Thoracic aorta (tissue), 2 donors: ENCODE results near the gene OR52K1. TPM values are rescaled to one million over a fixed set of nuclear protein-coding genes. Genes with fewer than 3 reads are reported as not detected.
"Not testable (repeated sequence)": the region's sequence is repeated elsewhere in the genome, so short reads cannot be mapped to it uniquely, and the experiment has no call there.

Experiments
- ATAC-seq: fragments of 150-250 bp; one replicate; pipeline ENCODE4 v1.8.0; 2017; ENCODE audit warnings: low read depth; ENCODE audit not compliant: insufficient number of reproducible peaks, low FRiP score
- DNase-seq: peaks from one replicate; pipeline ENCODE4 v3.0.0-alpha.2; 2020; ENCODE audit warnings: low spot score
- H3K27ac ChIP-seq, 2 donors: fragments of 200-600 bp; sonication (generic); 1 replicate in 1 of 2; 2 replicates in 1 of 2; pipeline ENCODE4 v1.5.1; 2016; ENCODE audit warnings: mild to moderate bottlenecking in 2 of 2, moderate library complexity in 2 of 2
- H3K27me3 ChIP-seq: fragments of 200-600 bp; sonication (generic); replicated peaks from 2 replicates; pipeline ENCODE4 v1.6.0; 2016; ENCODE audit warnings: mild to moderate bottlenecking; ENCODE audit not compliant: insufficient read depth
- H3K36me3 ChIP-seq: fragments of 200-600 bp; sonication (generic); one replicate; pipeline ENCODE4 v1.5.1; 2016
- H3K4me1 ChIP-seq, 2 donors: fragments of 200-600 bp; sonication (generic); 1 replicate in 1 of 2; 2 replicates in 1 of 2; pipeline versions ENCODE4 v1.5.1 to v1.6.0; 2016; ENCODE audit warnings: low read depth in 2 of 2, mild to moderate bottlenecking in 1 of 2; ENCODE audit not compliant: control insufficient read depth in 1 of 2
- H3K4me3 ChIP-seq: fragments of 200-600 bp; sonication (generic); 2 replicates; pipeline ENCODE4 v1.5.1; 2016; ENCODE audit warnings: mild to moderate bottlenecking
- H3K9me3 ChIP-seq: fragments of 200-600 bp; sonication (generic); 2 replicates; pipeline ENCODE4 v1.5.1; 2016
- CTCF ChIP-seq: fragments of 200-600 bp; sonication (generic); IDR thresholded peaks from one replicate; pipeline ENCODE4 v1.5.1; 2019; ENCODE audit warnings: antibody characterized with exemption
- total RNA-seq, 2 donors: library from RNA; depleted of rRNA; stranded (reverse); fragments of >200 nt; gene quantifications; one replicate each; pipeline versions ENCODE4 v1.1.0 to v1.2.3, GENCODE V29; 2016

The OR52K1 gene
- total RNA-seq, 2 donors from 2014 or later: not detected

- no peak for ATAC-seq
- H3K27me3 ChIP-seq: no peaks in the 10 kb centered on the region
These were observed 40.3 kb downstream of the OR52K1 start for GRCh38 chr11:4522752-4523151.

GRCh38 chr11:4523666-4524065, 41.2 kb downstream of the OR52K1 start:
- Histone ChIP-seq H3K9me3 (no peaks in the 10 kb centered on the region), H3K27me3 (no peaks in the 10 kb centered on the region), H3K27ac (no peak overlapping the region), H3K36me3 (no peaks in the 10 kb centered on the region), H3K4me3 (no peak overlapping the region), H3K4me1 (no peaks in the 10 kb centered on the region)
- TF ChIP-seq CTCF: no peak
- DNase-seq (no peak), ATAC-seq (no peak)

More at GRCh38 chr11:4522752-4523151, 40.3 kb downstream of the OR52K1 start:
- Histone ChIP-seq H3K36me3 (no peaks in the 10 kb centered on the region), H3K4me1 (no peaks in the 10 kb centered on the region), H3K9me3 (no peaks in the 10 kb centered on the region), H3K4me3 (no peak overlapping the region), H3K27ac (no peak overlapping the region)
- no peak for TF ChIP-seq CTCF
- DNase-seq: no peak

- DNase-seq (no peak), ATAC-seq (no peak)
- Histone ChIP-seq H3K36me3 (no peaks in the 10 kb centered on the region), H3K27me3 (no peaks in the 10 kb centered on the region), H3K9me3 (no peaks in the 10 kb centered on the region), H3K4me3 (no peak overlapping the region), H3K4me1 (no peaks in the 10 kb centered on the region), H3K27ac (no peak overlapping the region)
- TF ChIP-seq CTCF: no peak
These were observed 45.5 kb downstream of the OR52K1 start for GRCh38 chr11:4527926-4528325.

- ATAC-seq, DNase-seq, H3K4me1 ChIP-seq, H3K9me3 ChIP-seq, H3K27me3 ChIP-seq, H3K4me3 ChIP-seq, H3K27ac ChIP-seq, H3K36me3 ChIP-seq: not testable (repeated sequence)
These were observed 49.2 kb downstream of the OR52K1 start for GRCh38 chr11:4531686-4532085.

GRCh38 chr11:4539603-4540219, 57.3 kb downstream of the OR52K1 start:
- peak; percentile 39 for TF ChIP-seq CTCF
- ATAC-seq (no peak), DNase-seq (peak; percentile 6)
- Histone ChIP-seq H3K9me3 (no peaks in the 10 kb centered on the region), H3K27ac (no peak overlapping the region), H3K36me3 (no peaks in the 10 kb centered on the region), H3K4me3 (no peak overlapping the region), H3K27me3 (no peaks in the 10 kb centered on the region), H3K4me1 (no peaks in the 10 kb centered on the region)

- Histone ChIP-seq H3K4me3 (no peak overlapping the region), H3K27me3 (no peaks in the 10 kb centered on the region), H3K9me3 (no peaks in the 10 kb centered on the region), H3K27ac (no peak overlapping the region), H3K4me1 (no peaks in the 10 kb centered on the region), H3K36me3 (no peaks in the 10 kb centered on the region)
- DNase-seq: no peak
- no peak for ATAC-seq
- no peak for TF ChIP-seq CTCF
These were observed 58.6 kb downstream of the OR52K1 start for GRCh38 chr11:4541071-4541470.
